Activated T-helper 1 cell treated with anti-CD3 and anti-CD28 coated beads, Interleukin-2, amount 50 U/mL, for 16 hours (primary cell): ENCODE measurements around the gene RERE.

Experiments used
- DNase-seq, 2 donors: peaks; one replicate each; pipeline ENCODE4 v3.0.0-alpha.2; 2020; ENCODE audit warnings: low read depth in 1 of 2, low spot score in 1 of 2

Gene RERE

GRCh38 chr1:8317647-8318381 lies 499.6 kb downstream of the RERE start, which contains the start of gene SLC45A1:
Gene SLC45A1, plus strand, starts transcription at chr1:8318114. Its CDS starts 6,216 bp downstream, at chr1:8324330.
- peak; percentile 61 to 70 for DNase-seq

GRCh38 chr1:8315573-8316475 lies 501.6 kb downstream of the RERE start:
- no peak for DNase-seq

DNA sequence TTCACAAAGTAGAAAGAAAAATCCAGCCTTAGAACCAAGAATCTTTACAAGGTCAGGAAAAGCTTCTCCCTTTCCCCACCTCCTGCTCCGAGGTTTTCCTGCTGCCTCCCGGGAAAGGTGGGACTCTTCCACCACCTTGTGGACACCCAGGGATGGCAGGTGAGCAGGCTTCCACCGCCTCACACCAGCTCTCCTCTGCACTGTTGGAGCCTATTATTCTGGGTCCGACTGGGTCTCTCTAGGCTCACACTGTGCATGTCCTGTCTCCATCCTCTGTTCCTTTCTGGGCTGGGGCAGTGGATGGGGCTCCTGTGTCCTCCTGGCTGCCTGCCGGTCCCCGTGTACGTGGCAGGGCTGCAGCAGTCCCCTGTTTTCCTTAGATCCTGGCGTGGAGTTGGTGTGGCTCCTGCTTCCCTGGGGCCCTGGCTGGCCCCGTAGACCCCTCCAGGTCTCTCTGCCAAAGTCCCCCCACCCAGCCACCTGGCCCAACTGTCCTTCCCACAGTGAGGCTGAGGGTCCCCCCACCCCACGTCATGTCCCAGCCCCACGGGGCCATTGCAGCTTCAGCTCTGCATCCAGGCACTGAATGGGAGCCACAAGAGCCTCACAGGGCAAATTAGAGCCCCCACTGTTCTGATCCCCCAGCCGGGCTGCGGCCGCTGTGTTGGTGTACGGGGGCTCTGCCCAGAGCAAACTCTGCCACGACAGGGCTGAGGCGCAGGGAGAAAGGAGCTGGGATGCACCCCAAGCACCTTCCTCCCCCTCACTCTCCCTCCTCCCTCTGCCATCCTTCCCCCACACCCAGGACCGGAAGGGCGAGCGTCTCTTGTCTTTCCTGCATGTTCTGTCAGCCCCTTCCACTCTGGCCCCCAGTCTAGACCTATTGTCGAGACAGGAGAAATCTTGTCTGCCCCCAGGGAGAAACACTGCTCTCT lies 502.8 kb downstream of the RERE start:
- peak in 1 of 2 donors; percentile 28 for DNase-seq

DNA sequence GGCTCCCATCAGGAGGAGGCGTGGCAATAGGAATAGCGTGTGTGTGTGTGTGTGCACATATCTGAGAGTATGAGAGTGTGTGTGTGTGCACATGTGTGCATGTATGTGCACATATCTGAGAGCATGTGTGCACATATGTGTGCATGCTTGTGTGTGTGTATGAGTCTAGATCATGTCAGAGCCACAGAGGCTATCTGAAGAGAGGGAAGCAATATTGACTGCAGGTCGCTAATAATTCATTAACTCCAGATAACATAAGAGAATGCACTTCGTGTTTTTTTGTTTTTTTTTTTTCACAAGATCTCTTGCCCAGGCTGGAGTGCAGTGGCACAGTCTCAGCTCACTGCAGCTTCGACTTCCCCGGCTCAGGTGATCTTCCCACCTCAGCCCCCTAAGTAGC lies 504.2 kb downstream of the RERE start:
- no peak for DNase-seq

DNA sequence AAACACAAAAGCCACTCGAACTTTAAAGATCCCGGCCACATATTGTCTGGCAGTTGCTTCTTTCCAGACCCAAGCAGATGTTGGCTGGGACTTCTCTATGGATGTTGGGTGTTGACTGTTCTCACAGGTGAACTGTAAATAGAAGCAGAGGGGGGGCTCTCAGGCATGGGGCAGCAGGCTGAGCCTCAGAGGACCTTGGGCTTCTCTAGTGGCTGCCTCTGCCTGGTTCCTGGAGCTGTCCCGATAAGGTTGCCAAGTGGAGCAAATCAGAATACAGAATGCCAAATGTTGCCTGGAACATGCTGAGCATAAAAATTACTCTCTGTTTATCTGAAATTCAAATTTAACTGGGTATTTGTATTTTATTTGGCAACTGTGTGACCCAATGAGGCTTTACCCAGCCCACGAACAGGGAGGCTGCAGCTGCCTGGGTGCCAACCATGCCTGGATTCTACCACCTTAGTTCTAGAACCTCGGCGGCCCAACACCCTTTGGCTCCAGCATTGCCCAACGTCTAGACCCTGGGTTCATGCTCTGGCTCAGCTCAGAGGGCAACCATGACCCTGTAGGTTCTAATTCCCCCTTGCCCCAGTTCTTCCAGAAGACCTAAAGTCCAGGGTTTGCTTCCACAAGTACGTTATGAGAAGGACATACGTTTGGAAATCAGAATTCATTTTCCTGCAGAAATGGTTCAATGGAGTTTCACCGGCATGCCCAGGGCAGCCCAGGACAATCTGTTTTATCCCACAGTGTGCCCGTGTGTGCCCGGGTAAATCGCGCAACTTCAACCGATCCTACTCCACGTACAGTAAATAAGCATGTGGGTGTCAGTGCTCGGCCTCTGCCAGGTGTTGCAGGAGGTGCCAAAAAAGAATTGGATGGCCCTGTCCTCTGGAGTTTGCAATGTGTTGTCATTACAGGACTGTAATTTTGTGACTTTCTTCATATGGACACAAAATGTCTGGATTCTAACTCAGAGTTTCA lies 504.9 kb downstream of the RERE start:
- DNase-seq, result no peak

DNA sequence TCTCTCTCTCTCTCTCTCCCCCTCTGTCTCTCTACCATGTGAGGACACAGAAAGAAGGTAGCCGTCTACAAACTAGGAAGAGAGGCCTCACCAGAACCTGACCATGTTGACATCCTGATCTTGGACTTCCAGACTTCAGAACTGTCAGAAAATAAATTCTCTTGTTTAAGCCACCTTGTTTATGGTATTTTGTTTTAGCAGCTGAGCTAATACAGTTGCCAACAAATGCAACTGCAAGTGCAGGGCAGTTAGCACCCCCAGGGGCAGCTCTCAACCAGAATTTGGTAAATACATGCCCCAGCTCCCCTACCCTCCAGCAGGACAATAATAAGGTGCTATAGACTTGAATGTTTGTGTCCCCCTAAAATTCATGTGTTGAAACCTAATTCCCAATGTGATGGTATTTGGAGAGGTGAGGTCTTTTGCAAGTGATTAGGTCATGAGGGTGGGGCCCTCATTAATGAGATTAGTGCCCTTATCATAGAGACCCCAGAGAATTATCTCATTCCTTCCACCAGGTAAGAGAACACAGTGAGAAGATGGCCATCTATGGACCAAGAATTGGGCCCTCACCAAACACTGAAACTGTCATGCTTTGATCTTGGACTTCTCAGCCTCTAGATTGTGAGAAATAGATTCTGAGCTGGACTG lies 506.2 kb downstream of the RERE start:
- no peak for DNase-seq

GRCh38 chr1:8307628-8308027 lies 509.8 kb downstream of the RERE start:
- DNase-seq, result no peak

DNA sequence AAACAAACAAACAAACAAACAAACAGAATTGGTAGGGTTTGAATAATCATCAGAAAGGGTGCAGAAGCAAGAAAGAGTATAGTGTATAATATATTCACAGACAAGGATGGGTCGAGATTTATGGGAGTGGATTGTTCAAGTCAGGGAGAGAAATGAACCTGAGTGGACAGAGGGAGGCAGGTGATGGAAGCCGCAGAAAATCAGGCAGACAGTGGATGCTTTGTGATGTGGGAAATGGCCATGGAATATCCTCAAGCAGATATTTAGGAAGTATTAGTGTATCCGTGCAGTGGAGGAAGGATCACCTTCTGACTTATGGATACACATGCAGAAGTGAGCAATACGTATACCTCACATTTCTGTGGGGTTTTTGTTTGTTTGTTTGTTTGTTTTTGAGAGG lies 513.6 kb downstream of the RERE start:
- no peak for DNase-seq

- no peak for DNase-seq
These were observed 514.3 kb downstream of the RERE start for GRCh38 chr1:8303141-8303540.
